Measurements from ENCODE around the gene CEP55. TPM values are rescaled to one million over a fixed set of nuclear protein-coding genes. Genes with fewer than 3 reads are reported as not detected.

The CEP55 gene
- total and polyA plus RNA-seq, 7 donors = 1.4 to 18.2 (median 1.8) TPM; not detected in 2

DNA sequence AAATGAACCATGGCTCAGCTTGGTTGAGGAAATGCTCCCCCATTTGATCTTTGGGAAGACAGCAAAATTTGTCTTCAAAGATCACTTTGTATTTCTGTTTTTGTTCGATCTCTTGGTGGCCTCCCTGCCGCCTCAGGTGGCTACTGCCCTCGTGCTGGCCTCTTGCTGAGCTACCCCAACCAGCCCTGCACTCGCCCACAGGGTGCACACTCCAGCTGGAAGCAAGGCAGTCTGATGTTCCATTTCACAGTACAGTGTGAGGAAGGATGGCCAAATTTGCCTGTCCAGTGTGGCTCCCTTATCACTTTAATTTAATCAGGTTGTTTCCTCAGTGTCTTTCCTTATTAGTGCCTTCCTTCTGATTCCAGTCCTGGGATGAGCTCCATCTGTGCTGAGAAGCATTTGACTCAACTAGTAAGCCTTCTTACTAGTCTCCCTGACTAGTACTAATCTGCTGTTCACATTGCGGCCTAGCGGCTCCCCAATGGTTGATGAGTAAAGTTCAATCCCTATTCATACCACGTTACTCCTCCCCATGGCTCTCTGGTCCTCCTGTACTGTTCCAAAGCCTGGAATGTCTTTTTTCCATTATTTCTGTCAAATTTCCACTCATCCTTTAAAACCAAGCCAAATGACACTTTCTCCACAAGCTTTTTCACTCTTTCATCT is 22.5 kb upstream of the CEP55 start:
- WGBS, 2 donors = 80 to 87% methylated on average over 7 of the region's 7 CpGs
- Histone ChIP-seq H3K27ac (peak overlapping the region; percentile 80 to 95 (median 88)), H3K4me1 (peaks cover 0 to 93% (median 86%) of the 10 kb centered on the region in 4 donors), H3K27me3 (no peaks in the 10 kb centered on the region), H3K36me3 (no peaks in the 10 kb centered on the region), H3K4me3 (no peak overlapping the region), H3K9me3 (no peaks in the 10 kb centered on the region)
- DNase-seq = peak; percentile 50
- TF ChIP-seq, protein P1, sequence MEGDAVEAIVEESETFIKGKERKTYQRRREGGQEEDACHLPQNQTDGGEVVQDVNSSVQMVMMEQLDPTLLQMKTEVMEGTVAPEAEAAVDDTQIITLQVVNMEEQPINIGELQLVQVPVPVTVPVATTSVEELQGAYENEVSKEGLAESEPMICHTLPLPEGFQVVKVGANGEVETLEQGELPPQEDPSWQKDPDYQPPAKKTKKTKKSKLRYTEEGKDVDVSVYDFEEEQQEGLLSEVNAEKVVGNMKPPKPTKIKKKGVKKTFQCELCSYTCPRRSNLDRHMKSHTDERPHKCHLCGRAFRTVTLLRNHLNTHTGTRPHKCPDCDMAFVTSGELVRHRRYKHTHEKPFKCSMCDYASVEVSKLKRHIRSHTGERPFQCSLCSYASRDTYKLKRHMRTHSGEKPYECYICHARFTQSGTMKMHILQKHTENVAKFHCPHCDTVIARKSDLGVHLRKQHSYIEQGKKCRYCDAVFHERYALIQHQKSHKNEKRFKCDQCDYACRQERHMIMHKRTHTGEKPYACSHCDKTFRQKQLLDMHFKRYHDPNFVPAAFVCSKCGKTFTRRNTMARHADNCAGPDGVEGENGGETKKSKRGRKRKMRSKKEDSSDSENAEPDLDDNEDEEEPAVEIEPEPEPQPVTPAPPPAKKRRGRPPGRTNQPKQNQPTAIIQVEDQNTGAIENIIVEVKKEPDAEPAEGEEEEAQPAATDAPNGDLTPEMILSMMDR (IDR thresholded peaks at IDR 0.05) = no peak
- TF ChIP-seq EP300 (IDR thresholded peaks at IDR 0.05) (no peak), POLR2AphosphoS5 (IDR thresholded peaks at IDR 0.05) (no peak), POLR2A (IDR thresholded peaks at IDR 0.05) (no peak)
- intact Hi-C loops (cut with DNase I) = no loop called here

DNA sequence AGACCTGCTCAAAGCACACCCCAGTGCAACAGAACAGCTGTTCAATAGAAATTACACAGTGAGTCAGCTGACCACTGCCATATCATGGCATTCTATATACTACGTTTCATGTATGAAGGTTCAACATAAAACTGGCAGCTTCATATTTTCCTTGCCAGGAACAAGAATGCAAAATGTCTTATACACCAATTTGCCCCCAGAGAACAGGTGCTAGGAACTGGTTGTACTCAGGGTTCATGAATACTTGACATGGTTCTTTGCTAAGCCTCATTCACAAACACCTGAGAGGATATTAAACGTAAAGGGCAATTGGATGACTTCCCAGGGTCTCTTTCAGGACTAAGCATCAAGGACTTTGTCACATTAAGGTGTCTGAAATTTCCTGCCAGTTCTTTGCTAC is 21.2 kb upstream of the CEP55 start:
- Histone ChIP-seq H3K9me3 (no peaks in the 10 kb centered on the region), H3K4me1 (peaks cover 0 to 96% (median 86%) of the 10 kb centered on the region in 4 donors), H3K27me3 (no peaks in the 10 kb centered on the region), H3K27ac (peak overlapping the region; percentile 43 to 95 (median 74)), H3K36me3 (no peaks in the 10 kb centered on the region), H3K4me3 (no peak overlapping the region)
- intact Hi-C loops (cut with DNase I) = no loop called here
- no peak for TF ChIP-seq POLR2AphosphoS5 (IDR thresholded peaks at IDR 0.05)
- TF ChIP-seq, protein P1 (IDR thresholded peaks at IDR 0.05) = no peak
- no peak for TF ChIP-seq POLR2A (IDR thresholded peaks at IDR 0.05)
- TF ChIP-seq EP300 (IDR thresholded peaks at IDR 0.05) = no peak
- 21 to 64% methylated on average over 2 of the region's 2 CpGs for WGBS, 2 donors
- DNase-seq = no peak

DNA sequence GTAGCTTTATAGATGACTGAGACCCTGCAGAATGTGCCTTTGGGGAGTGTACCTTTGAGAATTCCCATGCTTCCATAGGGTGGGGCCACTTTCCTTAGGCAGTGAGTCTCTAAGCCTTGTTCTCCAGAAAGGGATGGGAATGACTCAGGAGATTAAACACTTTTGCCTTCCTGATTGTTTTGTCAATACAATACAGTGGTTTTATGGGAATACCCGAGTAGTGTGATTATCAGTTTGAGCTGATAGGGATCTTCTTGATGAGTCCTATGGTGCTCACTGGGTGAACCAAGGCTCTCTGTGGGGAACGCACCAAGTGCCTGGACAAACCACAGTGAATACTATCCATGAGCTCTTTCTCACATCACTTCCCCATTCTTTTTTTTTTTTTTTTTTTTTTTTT is 20.5 kb upstream of the CEP55 start:
- Histone ChIP-seq H3K27me3 (no peaks in the 10 kb centered on the region), H3K4me3 (no peak overlapping the region), H3K36me3 (no peaks in the 10 kb centered on the region), H3K4me1 (peaks cover 0 to 92% (median 82%) of the 10 kb centered on the region in 4 donors), H3K9me3 (no peaks in the 10 kb centered on the region), H3K27ac (peak overlapping the region; percentile 43 to 95 (median 74))
- intact Hi-C loops (cut with DNase I) = no loop called here
- no peak for DNase-seq
- TF ChIP-seq POLR2AphosphoS5 (IDR thresholded peaks at IDR 0.05) = no peak
- TF ChIP-seq EP300 (IDR thresholded peaks at IDR 0.05) = no peak
- TF ChIP-seq, protein P1 (IDR thresholded peaks at IDR 0.05) = no peak
- TF ChIP-seq POLR2A (IDR thresholded peaks at IDR 0.05) = no peak
- 10 to 61% methylated on average over 2 of the region's 2 CpGs for WGBS, 2 donors

DNA sequence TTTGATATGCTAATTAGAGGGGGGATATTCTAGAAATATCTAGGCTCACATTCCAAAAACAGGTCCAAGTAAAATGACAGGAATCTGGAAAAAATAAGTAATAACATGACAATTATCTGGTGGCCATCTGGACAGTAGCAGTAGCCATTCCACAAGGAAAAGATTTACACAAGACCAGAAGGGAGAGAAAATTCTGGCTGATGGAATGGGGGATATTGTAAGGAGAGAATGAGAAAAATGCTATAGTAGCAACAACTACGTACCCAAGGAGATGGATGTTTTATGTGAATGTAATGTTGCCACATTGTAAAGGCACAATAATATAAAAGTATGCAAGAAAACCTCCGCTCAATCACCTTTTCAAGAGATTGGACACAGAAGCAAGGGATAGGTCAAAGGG is 19.7 kb upstream of the CEP55 start:
- 92 to 98% methylated on average over 2 of the region's 2 CpGs for WGBS, 2 donors
- intact Hi-C loops (cut with DNase I) = no loop called here

More for the DNA sequence above, 19.7 kb upstream of the CEP55 start:
- H3K9me3 ChIP-seq = no peaks in the 10 kb centered on the region
- DNase-seq = no peak
- H3K27me3 ChIP-seq = no peaks in the 10 kb centered on the region
- H3K36me3 ChIP-seq = no peaks in the 10 kb centered on the region
- TF ChIP-seq POLR2AphosphoS5 (IDR thresholded peaks at IDR 0.05) = no peak
- TF ChIP-seq, protein P1 (IDR thresholded peaks at IDR 0.05) = no peak
- TF ChIP-seq EP300 (IDR thresholded peaks at IDR 0.05) = no peak
- no peak for TF ChIP-seq POLR2A (IDR thresholded peaks at IDR 0.05)
- peaks cover 0 to 83% (median 75%) of the 10 kb centered on the region in 4 donors for H3K4me1 ChIP-seq
- H3K27ac ChIP-seq = peak overlapping the region; percentile 17 to 95 (median 74)
- H3K4me3 ChIP-seq = no peak overlapping the region

Measured in sigmoid colon (tissue), 7 donors.